Measurements from ENCODE around the gene FLII.

FLII gene

DNA sequence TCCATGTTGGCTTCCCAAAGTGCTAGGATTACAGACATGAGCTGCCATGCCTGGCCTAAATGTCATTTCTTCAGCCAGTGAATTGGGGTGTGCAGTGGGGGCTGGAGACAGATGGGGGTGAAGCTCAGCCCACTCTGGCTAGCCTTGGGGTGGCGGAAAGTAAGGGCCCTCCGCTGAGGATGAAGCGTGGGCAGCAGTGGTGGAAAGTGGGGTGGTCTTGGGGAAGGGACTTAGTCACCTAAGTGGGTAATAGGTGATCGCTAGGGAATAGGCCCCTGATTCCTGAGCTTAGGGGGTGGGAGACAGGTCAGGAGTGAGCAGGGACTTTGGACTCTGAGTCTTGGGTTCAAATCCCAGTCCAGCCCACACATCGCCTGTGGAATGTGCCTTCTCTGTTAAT lies 30.9 kb downstream of the FLII start:
- no peaks in the 10 kb centered on the region for H3K27me3 ChIP-seq (ENCODE audit: insufficient read depth, poor library complexity, severe bottlenecking)
- no peak overlapping the region for H3K27ac ChIP-seq (replicated peaks)
- no peak for DNase-seq (ENCODE audit: low read depth in 1 of 2, low spot score in 1 of 2)
- no peak for TF ChIP-seq SPI1 (IDR thresholded peaks at IDR 0.05; ENCODE audit: borderline replicate concordance, low read depth)
- no peak for TF ChIP-seq POLR2AphosphoS5 (IDR thresholded peaks at IDR 0.05; ENCODE audit: low read depth)
- TF ChIP-seq, protein P1, sequence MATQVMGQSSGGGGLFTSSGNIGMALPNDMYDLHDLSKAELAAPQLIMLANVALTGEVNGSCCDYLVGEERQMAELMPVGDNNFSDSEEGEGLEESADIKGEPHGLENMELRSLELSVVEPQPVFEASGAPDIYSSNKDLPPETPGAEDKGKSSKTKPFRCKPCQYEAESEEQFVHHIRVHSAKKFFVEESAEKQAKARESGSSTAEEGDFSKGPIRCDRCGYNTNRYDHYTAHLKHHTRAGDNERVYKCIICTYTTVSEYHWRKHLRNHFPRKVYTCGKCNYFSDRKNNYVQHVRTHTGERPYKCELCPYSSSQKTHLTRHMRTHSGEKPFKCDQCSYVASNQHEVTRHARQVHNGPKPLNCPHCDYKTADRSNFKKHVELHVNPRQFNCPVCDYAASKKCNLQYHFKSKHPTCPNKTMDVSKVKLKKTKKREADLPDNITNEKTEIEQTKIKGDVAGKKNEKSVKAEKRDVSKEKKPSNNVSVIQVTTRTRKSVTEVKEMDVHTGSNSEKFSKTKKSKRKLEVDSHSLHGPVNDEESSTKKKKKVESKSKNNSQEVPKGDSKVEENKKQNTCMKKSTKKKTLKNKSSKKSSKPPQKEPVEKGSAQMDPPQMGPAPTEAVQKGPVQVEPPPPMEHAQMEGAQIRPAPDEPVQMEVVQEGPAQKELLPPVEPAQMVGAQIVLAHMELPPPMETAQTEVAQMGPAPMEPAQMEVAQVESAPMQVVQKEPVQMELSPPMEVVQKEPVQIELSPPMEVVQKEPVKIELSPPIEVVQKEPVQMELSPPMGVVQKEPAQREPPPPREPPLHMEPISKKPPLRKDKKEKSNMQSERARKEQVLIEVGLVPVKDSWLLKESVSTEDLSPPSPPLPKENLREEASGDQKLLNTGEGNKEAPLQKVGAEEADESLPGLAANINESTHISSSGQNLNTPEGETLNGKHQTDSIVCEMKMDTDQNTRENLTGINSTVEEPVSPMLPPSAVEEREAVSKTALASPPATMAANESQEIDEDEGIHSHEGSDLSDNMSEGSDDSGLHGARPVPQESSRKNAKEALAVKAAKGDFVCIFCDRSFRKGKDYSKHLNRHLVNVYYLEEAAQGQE (IDR thresholded peaks at IDR 0.05; ENCODE audit: insufficient replicate concordance, low read depth), result no peak
- TF ChIP-seq GABPA (IDR thresholded peaks at IDR 0.05; ENCODE audit: low read depth), result no peak
- TF ChIP-seq, protein P2, sequence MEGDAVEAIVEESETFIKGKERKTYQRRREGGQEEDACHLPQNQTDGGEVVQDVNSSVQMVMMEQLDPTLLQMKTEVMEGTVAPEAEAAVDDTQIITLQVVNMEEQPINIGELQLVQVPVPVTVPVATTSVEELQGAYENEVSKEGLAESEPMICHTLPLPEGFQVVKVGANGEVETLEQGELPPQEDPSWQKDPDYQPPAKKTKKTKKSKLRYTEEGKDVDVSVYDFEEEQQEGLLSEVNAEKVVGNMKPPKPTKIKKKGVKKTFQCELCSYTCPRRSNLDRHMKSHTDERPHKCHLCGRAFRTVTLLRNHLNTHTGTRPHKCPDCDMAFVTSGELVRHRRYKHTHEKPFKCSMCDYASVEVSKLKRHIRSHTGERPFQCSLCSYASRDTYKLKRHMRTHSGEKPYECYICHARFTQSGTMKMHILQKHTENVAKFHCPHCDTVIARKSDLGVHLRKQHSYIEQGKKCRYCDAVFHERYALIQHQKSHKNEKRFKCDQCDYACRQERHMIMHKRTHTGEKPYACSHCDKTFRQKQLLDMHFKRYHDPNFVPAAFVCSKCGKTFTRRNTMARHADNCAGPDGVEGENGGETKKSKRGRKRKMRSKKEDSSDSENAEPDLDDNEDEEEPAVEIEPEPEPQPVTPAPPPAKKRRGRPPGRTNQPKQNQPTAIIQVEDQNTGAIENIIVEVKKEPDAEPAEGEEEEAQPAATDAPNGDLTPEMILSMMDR (IDR thresholded peaks at IDR 0.05; ENCODE audit: insufficient read depth, low read length), result no peak
- no peak overlapping the region for H3K4me3 ChIP-seq (replicated peaks; ENCODE audit: insufficient read depth, low read length)

DNA sequence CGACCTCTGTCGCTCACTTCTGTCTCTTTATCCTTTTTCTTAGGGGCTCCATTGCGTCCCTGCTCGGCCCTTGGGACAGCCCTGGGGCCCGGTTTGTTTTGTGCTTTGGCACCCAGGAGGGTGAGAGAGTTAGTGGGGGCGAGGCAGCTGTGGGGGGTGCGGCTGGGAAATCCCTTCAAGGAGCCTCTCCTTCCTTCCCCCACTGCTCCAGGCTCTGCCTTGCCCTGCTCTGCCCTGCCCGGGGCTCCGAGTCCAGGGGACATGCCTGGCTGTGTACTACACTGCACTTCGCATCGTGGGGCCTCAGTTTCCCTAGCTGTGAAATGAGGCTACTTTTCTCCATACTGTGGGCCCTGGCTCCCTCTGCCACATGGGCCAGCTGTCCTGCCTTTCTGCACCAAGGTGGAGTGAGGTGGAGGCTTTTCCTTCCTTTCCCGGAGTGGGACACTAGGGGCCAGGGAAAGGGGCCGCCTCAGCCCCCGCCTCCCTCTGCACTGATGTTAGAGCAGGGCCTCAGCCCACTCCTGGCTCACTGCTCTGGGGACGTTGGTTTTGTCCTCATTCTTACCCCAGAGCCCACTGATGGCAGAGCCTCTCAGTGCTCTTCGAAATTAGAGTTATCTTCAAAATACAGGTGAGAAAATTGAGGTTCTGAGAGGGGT lies 32.1 kb downstream of the FLII start:
- H3K4me3 ChIP-seq (replicated peaks; ENCODE audit: insufficient read depth, low read length), result peak overlapping the region; percentile 59

DNA sequence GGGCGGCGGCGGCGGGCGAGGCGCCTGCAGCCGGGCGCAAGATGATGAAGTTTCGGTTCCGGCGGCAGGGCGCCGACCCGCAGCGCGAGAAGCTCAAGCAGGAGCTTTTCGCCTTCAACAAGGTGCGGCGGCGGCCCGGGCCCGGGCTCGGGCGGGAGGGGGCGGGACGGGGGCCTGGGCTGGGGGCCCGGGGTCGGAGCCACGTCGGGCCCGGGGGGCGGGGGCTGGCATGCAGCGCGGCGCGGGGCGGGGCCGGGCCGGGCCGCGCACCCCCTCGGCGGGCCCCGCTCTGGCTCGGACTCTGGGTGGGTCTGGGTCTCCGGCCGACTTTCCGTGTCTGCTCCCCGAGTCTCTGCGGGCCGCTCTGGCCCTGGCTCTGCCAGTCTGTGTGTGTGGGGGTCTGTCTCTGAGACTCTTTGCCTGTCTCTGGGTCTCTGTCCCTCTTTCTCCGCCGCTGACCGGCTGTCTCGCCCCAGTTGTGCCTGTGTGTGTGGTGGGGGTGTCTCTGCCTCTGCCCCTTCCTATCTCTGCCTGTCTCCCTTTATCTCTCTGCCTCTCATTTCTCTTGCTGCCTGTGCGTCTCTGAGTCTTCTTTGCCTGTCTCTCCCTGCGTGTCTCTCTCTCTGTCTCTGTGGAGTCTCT lies 32.8 kb downstream of the FLII start:
- peak overlapping the region; percentile 59 for H3K4me3 ChIP-seq (replicated peaks; ENCODE audit: insufficient read depth, low read length)
- DNase-seq (ENCODE audit: low read depth in 1 of 2, low spot score in 1 of 2), result no peak
- TF ChIP-seq, protein P1 (IDR thresholded peaks at IDR 0.05; ENCODE audit: insufficient replicate concordance, low read depth), result no peak
- TF ChIP-seq POLR2AphosphoS5 (IDR thresholded peaks at IDR 0.05; ENCODE audit: low read depth), result no peak
- TF ChIP-seq SPI1 (IDR thresholded peaks at IDR 0.05; ENCODE audit: borderline replicate concordance, low read depth), result no peak
- H3K27ac ChIP-seq (replicated peaks), result no peak overlapping the region
- no peaks in the 10 kb centered on the region for H3K27me3 ChIP-seq (ENCODE audit: insufficient read depth, poor library complexity, severe bottlenecking)

More for the DNA sequence above, 32.1 kb downstream of the FLII start:
- no peak for DNase-seq (ENCODE audit: low read depth in 1 of 2, low spot score in 1 of 2)
- no peaks in the 10 kb centered on the region for H3K27me3 ChIP-seq (ENCODE audit: insufficient read depth, poor library complexity, severe bottlenecking)
- H3K27ac ChIP-seq (replicated peaks), result no peak overlapping the region
- TF ChIP-seq SPI1 (IDR thresholded peaks at IDR 0.05; ENCODE audit: borderline replicate concordance, low read depth), result no peak
- TF ChIP-seq, protein P1 (IDR thresholded peaks at IDR 0.05; ENCODE audit: insufficient replicate concordance, low read depth), result no peak
- TF ChIP-seq, protein P2 (IDR thresholded peaks at IDR 0.05; ENCODE audit: insufficient read depth, low read length), result no peak

Measured in HL-60 (cell line).